ENCODE results near the gene HOXD10.

- TF ChIP-seq, protein P1, sequence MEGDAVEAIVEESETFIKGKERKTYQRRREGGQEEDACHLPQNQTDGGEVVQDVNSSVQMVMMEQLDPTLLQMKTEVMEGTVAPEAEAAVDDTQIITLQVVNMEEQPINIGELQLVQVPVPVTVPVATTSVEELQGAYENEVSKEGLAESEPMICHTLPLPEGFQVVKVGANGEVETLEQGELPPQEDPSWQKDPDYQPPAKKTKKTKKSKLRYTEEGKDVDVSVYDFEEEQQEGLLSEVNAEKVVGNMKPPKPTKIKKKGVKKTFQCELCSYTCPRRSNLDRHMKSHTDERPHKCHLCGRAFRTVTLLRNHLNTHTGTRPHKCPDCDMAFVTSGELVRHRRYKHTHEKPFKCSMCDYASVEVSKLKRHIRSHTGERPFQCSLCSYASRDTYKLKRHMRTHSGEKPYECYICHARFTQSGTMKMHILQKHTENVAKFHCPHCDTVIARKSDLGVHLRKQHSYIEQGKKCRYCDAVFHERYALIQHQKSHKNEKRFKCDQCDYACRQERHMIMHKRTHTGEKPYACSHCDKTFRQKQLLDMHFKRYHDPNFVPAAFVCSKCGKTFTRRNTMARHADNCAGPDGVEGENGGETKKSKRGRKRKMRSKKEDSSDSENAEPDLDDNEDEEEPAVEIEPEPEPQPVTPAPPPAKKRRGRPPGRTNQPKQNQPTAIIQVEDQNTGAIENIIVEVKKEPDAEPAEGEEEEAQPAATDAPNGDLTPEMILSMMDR (IDR thresholded peaks at IDR 0.05; ENCODE audit: insufficient read depth, low read length) = no peak
- no peak for TF ChIP-seq GABPA (IDR thresholded peaks at IDR 0.05; ENCODE audit: low read depth)
These were observed 13.8 kb downstream of the HOXD10 start for GRCh38 chr2:176130147-176130956.

All from HL-60 (cell line).